Activated CD4-positive, CD25-positive, alpha-beta regulatory T cell (primary cell): ENCODE results near the gene FEZF2.

Experiments used
- DNase-seq, 4 experiments: peaks; one replicate each; lab custom pipeline; 2025; lab: John Stamatoyannopoulos, UW

FEZF2 gene

GRCh38 chr3:62372621-62373041, 719 bp downstream of the FEZF2 start:
- DNase-seq, result no peak

GRCh38 chr3:62371720-62372591, 1.4 kb downstream of the FEZF2 start:
- DNase-seq, result no peak

- no peak for DNase-seq
Observed at GRCh38 chr3:62370858-62371719, 2.3 kb downstream of the FEZF2 start.

GRCh38 chr3:62370112-62370857, 3.1 kb downstream of the FEZF2 start:
- no peak for DNase-seq

GRCh38 chr3:62369476-62369743, 3.9 kb downstream of the FEZF2 start:
- no peak for DNase-seq

GRCh38 chr3:62368705-62369475, 4.5 kb downstream of the FEZF2 start:
- DNase-seq, result no peak

GRCh38 chr3:62368290-62368704, 5.1 kb downstream of the FEZF2 start:
- no peak for DNase-seq

GRCh38 chr3:62367763-62368195, 5.6 kb downstream of the FEZF2 start:
- DNase-seq, result no peak

GRCh38 chr3:62366126-62366484, 7.2 kb downstream of the FEZF2 start:
- DNase-seq, result no peak

- no peak for DNase-seq
Observed at GRCh38 chr3:62365391-62366125, 7.8 kb downstream of the FEZF2 start.

GRCh38 chr3:62364191-62364590, 9.2 kb downstream of the FEZF2 start:
- no peak for DNase-seq

- DNase-seq, result no peak
Observed at GRCh38 chr3:62363275-62363674, 10.1 kb downstream of the FEZF2 start.

- no peak for DNase-seq
Observed at GRCh38 chr3:62361824-62362223, 11.5 kb downstream of the FEZF2 start.

- no peak for DNase-seq
Observed at GRCh38 chr3:62361261-62361660, 12.1 kb downstream of the FEZF2 start.

GRCh38 chr3:62359531-62359930, 13.8 kb downstream of the FEZF2 start:
- DNase-seq, result no peak

GRCh38 chr3:62356356-62356755, 17.0 kb downstream of the FEZF2 start:
- no peak for DNase-seq

- DNase-seq, result no peak
Observed at GRCh38 chr3:62355703-62356102, 17.6 kb downstream of the FEZF2 start.

GRCh38 chr3:62343755-62344154, 29.6 kb downstream of the FEZF2 start:
- DNase-seq, result no peak

- DNase-seq, result no peak
Observed at GRCh38 chr3:62335196-62335595, 38.2 kb downstream of the FEZF2 start.

GRCh38 chr3:62332835-62333244, 40.5 kb downstream of the FEZF2 start:
- no peak for DNase-seq

- DNase-seq, result no peak
Observed at GRCh38 chr3:62332017-62332416, 41.3 kb downstream of the FEZF2 start.
